Activated CD8-positive, alpha-beta memory T cell treated with anti-CD3 and anti-CD28 coated beads for 1 hour (primary cell): ENCODE measurements around the gene FRMD6.

Experiments used
- DNase-seq, 2 donors: peaks; one replicate each; pipeline ENCODE4 v3.0.0-alpha.2; 2020; ENCODE audit warnings: low read depth in 1 of 2; ENCODE audit errors: extremely low read depth in 1 of 2

FRMD6 gene

DNA sequence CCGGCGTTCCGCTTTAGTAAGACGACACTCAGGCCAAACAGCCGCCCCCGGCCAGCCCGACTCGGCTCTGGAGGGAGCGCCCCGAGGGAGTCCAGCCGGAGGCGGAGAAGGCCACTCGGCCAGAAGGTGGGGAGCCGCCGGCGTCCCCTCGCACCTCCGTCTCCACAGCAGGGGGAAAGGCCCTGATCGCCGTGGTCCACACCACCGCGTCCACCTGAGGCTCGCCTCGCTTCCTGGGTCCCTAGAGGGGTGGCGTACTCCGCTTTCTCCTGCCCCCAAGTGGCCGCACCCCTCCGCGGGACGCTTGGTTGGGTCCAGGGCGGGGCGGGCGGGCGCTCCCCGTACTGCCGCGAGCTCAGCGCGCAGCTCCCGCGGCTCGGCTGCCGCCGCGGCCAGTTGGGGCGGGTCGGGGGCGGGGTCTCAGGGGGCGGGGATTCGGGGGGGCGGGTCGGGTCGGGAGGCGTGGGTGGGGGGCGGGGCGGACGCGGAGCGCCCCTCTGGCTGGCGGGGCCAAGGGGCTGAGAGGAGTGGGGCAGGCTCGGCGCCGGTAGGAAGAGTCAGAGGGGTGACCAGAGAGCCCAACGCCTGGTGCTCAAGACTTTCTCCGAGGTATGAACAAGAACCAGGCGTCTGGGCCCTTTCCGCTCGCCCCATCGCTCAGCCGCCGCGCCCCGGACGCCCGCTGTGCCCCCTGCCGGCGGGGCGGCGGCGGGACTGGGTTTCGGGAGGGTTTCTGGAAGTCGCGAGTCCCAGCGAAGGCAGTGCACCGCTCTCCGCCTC lies at the start of gene FRMD6:
FRMD6 (plus strand) TSS at position 523 of the 780 bp plus-strand sequence. CDS start 37,927 bp downstream, outside the sequence.
- peak; percentile 31 to 53 for DNase-seq

- no peak for DNase-seq
Measured at GRCh38 chr14:51602310-51602709, 49.4 kb upstream of the FRMD6 start.

GRCh38 chr14:51603495-51603894 lies 48.2 kb upstream of the FRMD6 start:
- no peak for DNase-seq

DNA sequence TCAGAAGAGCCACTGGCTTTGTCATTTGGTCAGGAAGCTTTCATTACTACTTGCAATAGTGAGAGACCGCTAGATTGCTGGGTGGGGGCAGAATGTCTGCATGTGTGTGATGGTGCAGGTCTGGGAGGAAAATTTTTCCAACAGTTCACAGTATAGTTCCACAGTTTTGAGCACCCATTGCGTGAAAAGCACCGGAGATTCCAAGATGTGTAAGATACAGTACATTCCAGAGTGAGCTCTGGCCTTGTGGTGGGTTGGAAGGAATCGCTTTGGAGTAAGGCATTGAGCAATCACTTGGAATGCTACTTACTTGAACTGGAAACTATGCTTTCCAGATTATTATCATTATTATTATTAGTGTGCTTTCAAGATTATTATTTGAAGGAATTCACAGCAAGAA lies 47.6 kb upstream of the FRMD6 start:
- no peak for DNase-seq

GRCh38 chr14:51605575-51605974 lies 46.1 kb upstream of the FRMD6 start:
- no peak for DNase-seq

DNA sequence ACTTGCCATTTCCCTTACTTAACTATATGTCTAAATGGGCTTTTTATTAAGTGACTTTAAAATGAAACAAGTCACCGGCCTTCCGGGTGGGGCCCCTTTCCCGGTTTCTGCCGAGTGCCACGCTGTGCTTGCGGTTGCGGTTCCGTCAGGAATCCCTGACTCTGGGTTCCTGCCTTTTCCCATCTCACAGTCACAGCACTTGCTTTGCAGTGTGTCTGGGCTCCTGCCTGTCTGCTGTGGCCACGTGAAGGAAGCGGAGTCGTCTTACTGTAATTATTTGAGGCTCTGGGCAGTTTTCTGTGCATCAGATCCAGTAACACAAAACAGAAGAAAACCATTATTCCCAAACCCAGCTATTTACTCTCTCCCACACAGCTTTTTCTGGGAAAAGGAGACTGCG lies 44.0 kb upstream of the FRMD6 start:
- no peak for DNase-seq

DNA sequence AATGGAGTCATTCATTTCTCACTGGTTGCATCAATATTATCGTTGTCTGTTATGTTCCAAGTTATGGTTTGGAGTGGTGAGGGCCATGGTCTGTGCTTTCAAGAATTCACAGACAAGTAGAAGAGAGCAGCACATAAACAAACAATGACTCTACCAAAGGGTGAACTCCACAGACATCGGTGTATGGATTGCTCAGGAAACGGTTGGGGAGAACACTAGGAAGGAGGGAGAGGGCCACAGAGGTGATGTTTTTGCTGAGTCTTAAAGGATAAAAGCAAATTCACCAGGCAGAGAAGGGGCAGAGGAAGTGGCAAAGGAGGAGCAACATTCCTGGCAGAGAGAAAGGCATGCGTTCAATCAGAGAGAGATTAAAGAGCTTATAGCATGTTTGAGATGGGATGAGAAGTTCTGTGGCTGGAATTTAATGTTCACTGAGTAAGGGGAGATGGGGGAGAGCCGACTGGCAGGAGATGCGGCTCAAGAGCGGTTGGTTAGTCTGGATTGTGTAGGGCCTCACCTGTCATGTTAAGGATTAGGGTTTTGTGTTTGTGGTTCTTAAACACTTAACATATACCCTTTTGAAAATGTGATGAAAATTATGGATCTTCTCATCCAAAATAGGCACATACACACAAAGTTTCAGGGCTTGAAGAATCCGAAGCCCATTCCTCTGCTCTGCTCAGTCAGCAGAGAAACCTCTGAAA lies 42.3 kb upstream of the FRMD6 start:
- DNase-seq: no peak

DNA sequence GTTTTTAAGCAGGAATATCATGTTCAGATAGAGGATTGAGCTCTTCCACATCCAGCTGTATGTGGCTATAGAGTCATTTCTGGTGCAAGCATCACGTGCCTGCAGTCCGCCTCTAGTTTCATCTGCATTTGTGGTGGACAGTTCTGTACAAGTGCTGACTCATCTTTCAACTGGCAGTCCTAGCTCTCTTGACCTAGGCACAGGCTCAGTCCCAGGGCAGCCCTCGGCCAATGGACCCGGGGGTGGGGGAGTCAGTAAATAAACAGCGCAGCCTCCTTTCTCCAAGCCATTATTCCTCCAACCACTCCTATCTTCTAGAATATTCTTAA lies 41.8 kb upstream of the FRMD6 start:
- DNase-seq: no peak

GRCh38 chr14:51610771-51611170 lies 40.9 kb upstream of the FRMD6 start:
- DNase-seq: no peak

DNA sequence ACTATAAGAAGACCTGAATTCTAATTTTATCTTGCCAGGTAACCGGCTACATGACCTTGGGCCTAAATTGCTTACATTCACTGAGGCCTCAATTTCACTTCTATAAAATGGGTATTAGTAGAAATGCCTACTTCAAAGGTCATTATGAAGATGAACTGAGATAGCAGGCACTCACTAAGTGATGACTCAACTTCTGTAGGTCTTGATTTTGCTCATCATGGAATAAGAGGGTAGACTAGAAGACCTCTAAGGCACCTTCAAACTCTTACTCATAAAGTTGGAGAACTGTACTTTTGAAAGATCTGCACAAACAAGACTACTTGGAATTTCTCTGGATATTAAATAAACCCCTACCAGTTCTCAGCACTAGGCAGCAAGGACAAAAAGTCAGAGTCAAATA lies 39.3 kb upstream of the FRMD6 start:
- no peak for DNase-seq

DNA sequence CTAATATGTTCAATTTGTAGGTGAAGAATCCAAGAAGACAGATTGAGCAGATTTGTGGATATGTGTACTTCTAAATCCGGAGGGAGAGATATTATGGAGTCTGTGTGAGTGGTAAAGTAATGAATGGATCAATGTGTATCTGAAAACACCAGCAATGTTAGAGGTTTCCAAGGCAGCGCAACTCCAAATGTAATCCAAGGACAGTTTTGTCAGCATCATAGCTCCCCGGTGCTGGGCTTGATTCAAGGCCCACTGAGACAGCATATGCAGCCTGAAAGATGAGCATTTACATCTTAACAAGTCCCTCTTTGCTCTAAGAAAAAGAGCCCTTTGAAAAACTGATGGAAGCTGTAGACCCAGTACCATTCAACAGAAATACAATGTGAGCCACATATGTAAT lies 38.3 kb upstream of the FRMD6 start:
- DNase-seq: no peak

GRCh38 chr14:51614707-51615106 lies 37.0 kb upstream of the FRMD6 start:
- no peak for DNase-seq

- no peak for DNase-seq
Measured at GRCh38 chr14:51616256-51616655, 35.5 kb upstream of the FRMD6 start.

DNA sequence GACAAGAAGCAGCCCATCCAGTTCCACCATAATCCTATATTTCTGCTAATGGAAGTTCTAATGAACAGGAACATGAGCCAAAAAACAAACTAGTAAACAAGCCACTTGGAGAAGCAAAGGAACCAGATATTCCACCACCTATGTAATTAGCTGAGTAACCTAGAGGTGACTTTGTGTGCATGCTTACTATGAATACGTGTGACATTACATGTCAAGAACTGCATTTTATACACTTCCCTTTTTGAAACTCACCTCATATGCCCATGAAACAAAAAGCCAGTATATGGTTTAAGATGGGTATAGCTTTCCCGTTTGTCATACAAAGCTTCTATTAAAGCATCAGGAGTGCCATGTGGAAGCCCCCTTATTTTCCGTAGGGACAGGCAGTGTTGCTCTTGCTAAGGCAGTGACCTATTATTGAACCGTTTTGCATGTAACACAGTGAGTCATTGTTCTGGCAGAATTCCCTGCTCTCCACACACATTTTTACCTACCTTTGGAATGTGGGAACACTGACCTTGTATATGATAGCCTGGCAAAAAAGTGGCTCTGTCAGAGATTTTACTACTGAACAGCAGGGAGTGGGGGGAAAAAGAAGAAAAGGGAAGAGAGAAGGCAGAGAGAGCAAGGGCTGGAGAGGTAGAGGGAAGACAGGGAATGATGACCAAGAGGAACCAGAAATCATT lies 34.8 kb upstream of the FRMD6 start:
- DNase-seq: no peak

DNA sequence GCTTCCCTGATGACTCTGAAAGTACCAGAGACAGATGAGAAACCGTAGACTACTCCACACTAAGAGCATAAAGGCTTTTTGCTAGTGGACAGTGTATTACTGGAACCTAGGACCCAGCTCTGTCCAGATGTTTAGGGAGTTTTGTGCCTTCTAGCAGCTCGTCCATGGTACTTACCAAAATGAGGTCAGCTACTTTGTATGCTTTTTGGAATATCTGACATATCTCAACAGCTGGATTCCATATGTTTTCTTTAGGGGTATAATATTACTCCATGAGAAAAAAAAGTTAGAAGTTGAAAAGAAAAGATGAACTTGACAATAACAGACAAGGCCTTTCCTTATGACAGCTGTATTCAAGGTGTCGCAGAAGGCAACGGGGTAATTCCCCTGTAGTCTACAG lies 32.1 kb upstream of the FRMD6 start:
- no peak for DNase-seq

GRCh38 chr14:51620056-51620455 lies 31.7 kb upstream of the FRMD6 start:
- no peak for DNase-seq

DNA sequence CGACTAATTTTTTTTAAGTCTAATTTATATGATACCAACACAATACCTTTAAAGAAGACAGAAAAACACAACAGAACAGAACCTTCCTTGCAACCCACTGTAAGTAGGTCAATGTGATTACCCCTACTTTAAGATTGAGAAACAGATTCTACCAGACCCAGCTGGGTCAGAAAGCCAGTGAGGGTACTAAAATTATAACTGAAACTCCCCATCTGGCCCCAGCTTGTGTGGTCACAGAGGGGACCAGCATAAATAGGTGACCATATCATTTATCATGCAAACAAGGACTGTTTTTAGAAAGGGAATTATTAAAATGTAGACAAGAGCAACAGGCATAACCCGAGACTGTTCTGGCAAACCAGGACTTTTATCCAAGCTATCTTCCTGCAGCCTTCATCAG lies 30.1 kb upstream of the FRMD6 start:
- no peak for DNase-seq

DNA sequence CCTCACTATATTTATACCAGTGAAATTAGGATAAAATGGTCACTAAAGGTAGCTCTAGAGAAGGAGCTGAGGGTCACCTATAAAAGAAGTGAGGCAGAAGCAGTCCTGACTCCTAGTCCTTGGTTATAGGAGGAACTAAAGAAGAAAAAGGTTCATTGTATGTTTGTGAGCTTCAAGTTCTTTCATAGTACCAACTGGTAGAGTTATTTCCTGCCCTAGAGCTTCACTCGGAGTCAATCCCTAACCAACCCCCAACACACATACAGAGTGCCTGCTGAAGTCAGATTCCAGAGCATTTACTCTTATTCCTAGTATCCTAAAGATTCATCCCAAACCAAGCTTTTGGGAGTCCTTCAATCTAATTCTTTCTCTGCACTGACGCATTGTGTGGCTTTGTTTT lies 29.3 kb upstream of the FRMD6 start:
- no peak for DNase-seq

GRCh38 chr14:51624955-51625569 lies 26.6 kb upstream of the FRMD6 start:
- no peak for DNase-seq

- no peak for DNase-seq
Measured at GRCh38 chr14:51626185-51626584, 25.5 kb upstream of the FRMD6 start.

DNA sequence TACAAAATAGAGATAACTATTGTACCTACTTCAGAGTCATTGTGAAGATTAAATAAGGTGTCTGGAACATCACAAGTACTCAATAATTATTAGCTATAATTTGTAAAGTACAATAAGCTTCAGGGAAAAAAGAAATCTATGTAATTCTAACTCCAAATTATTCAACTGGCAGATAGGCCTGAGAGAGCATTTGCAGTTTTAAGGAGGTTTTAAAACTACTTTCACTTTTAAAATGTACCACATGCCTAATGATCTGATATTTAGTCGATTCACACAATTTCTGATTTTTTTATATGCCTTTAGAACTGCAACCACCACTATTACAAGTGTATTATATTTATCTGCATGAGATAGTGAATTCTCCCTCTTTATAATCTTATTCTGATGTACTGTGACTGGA lies 24.9 kb upstream of the FRMD6 start:
- DNase-seq: no peak

DNA sequence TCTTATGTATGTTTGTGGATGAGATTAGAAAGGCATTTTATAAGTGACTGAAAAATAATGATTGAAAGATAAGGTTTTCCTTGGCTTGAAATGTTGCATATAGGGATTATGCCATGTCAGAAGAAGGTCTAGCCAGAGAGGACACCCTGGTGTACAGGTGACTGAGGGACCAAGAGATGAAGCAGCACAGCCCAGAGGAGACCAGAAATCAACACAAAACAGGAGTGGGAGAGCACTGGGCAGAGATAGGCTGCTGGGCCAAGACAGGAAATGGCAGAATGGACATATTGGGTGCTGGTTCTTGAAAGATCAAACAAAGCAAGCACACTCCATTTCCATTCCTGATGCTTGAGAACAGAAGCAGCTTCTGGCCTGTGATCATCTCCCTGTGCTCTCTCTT lies 24.4 kb upstream of the FRMD6 start:
- DNase-seq: no peak
